H9 (cell line): Measurements from ENCODE around the gene CRABP1. TPM values are rescaled to one million over a fixed set of nuclear protein-coding genes. Genes with fewer than 3 reads are reported as not detected.

Experiments used
- DNase-seq: peaks from one replicate; pipeline ENCODE4 v3.0.0-alpha.2; 2017
- H2AFZ ChIP-seq: one replicate; pipeline ENCODE4 v1.6.1; 2013; ENCODE audit warnings: mild to moderate bottlenecking, low read length, control low read depth, moderate library complexity
- H2AK5ac ChIP-seq: 2 replicates; pipeline ENCODE4 v1.6.1; 2013; ENCODE audit warnings: low read length, control low read depth, mixed read lengths; ENCODE audit not compliant: insufficient read length
- H2BK120ac ChIP-seq: one replicate; pipeline ENCODE4 v1.6.1; 2013; ENCODE audit warnings: low read depth, mild to moderate bottlenecking, low read length, control low read depth, inconsistent platforms; ENCODE audit not compliant: poor library complexity, severe bottlenecking
- H2BK12ac ChIP-seq: 2 replicates; pipeline ENCODE4 v1.6.1; 2013; ENCODE audit warnings: low read length, control low read depth, mixed read lengths, low read depth; ENCODE audit not compliant: insufficient read length
- H2BK15ac ChIP-seq: 2 replicates; pipeline ENCODE4 v1.6.1; 2013; ENCODE audit warnings: low read depth, low read length, control low read depth
- H2BK20ac ChIP-seq: one replicate; pipeline ENCODE4 v1.6.1; 2013; ENCODE audit warnings: low read depth, mild to moderate bottlenecking, low read length, control low read depth, inconsistent platforms; ENCODE audit not compliant: poor library complexity, severe bottlenecking
- H2BK5ac ChIP-seq: 2 replicates; pipeline ENCODE4 v1.6.1; 2013; ENCODE audit warnings: low read length, control low read depth, mixed read lengths; ENCODE audit not compliant: insufficient read length
- H3K14ac ChIP-seq: 2 replicates; pipeline ENCODE4 v1.6.1; 2013; ENCODE audit warnings: low read length, control low read depth; ENCODE audit not compliant: insufficient read depth
- H3K18ac ChIP-seq: 2 replicates; pipeline ENCODE4 v1.6.1; 2013; ENCODE audit warnings: low read depth, mild to moderate bottlenecking, mixed read lengths, low read length, control low read depth; ENCODE audit not compliant: insufficient read length
- H3K23ac ChIP-seq: 2 replicates; pipeline ENCODE4 v1.6.1; 2013; ENCODE audit warnings: low read length, control low read depth, mixed read lengths, low read depth; ENCODE audit not compliant: insufficient read length
- H3K23me2 ChIP-seq: 2 replicates; pipeline ENCODE4 v1.6.1; 2013; ENCODE audit warnings: low read depth, mild to moderate bottlenecking, mixed read lengths, low read length, control low read depth; ENCODE audit not compliant: insufficient read length, poor library complexity, severe bottlenecking
- H3K27ac ChIP-seq: 2 replicates; pipeline ENCODE4 v1.5.1; 2013; ENCODE audit warnings: low read length, control low read depth, mixed read lengths, low read depth; ENCODE audit not compliant: insufficient read length
- H3K27me3 ChIP-seq: 2 replicates; pipeline ENCODE4 v1.6.1; 2013; ENCODE audit warnings: low read length, control low read depth, inconsistent platforms; ENCODE audit not compliant: insufficient read depth
- H3K4ac ChIP-seq: 2 replicates; pipeline ENCODE4 v1.6.1; 2013; ENCODE audit warnings: low read depth, mild to moderate bottlenecking, control low read depth, inconsistent platforms, low read length, moderate library complexity
- H3K4me1 ChIP-seq: 2 replicates; pipeline ENCODE4 v1.6.1; 2013; ENCODE audit warnings: low read length, control low read depth, inconsistent platforms; ENCODE audit not compliant: insufficient read depth
- H3K4me2 ChIP-seq: 2 replicates; pipeline ENCODE4 v1.6.1; 2013; ENCODE audit warnings: low read length, control low read depth, mixed read lengths; ENCODE audit not compliant: insufficient read length, insufficient read depth
- H3K56ac ChIP-seq: 2 replicates; pipeline ENCODE4 v1.6.1; 2013; ENCODE audit warnings: low read depth, mild to moderate bottlenecking, mixed read lengths, low read length, control low read depth; ENCODE audit not compliant: insufficient read length
- H3K79me1 ChIP-seq: 2 replicates; pipeline ENCODE4 v1.6.1; 2013; ENCODE audit warnings: low read depth, mild to moderate bottlenecking, moderate library complexity, low read length, control low read depth, inconsistent platforms; ENCODE audit not compliant: insufficient read depth, poor library complexity, severe bottlenecking
- H3K79me2 ChIP-seq: 2 replicates; pipeline ENCODE4 v1.6.1; 2013; ENCODE audit warnings: low read length, control low read depth, inconsistent platforms; ENCODE audit not compliant: insufficient read depth
- H3K9ac ChIP-seq: 2 replicates; pipeline ENCODE4 v1.6.1; 2013; ENCODE audit warnings: low read length, control low read depth, mixed read lengths; ENCODE audit not compliant: insufficient read length; ENCODE audit errors: extremely low read depth
- H3K9me3 ChIP-seq: one replicate; pipeline ENCODE4 v1.6.1; 2013; ENCODE audit warnings: low read depth, low read length, inconsistent platforms; ENCODE audit not compliant: control insufficient read depth
- H3T11ph ChIP-seq: one replicate; pipeline ENCODE4 v1.6.1; 2013; ENCODE audit warnings: mild to moderate bottlenecking, low read length, control low read depth, inconsistent platforms
- H4K20me1 ChIP-seq: one replicate; pipeline ENCODE4 v1.6.1; 2013; ENCODE audit not compliant: control insufficient read depth, insufficient read length, insufficient read depth
- H4K5ac ChIP-seq: 2 replicates; pipeline ENCODE4 v1.6.1; 2013; ENCODE audit warnings: low read depth, mild to moderate bottlenecking, mixed read lengths, low read length, control low read depth; ENCODE audit not compliant: insufficient read length
- H4K8ac ChIP-seq: replicated peaks from 2 replicates; pipeline ENCODE4 v1.6.1; 2013; ENCODE audit warnings: low read length, control low read depth, mixed read lengths, low read depth; ENCODE audit not compliant: insufficient read length
- H4K91ac ChIP-seq: 2 replicates; pipeline ENCODE4 v1.6.1; 2013; ENCODE audit warnings: low read depth, mild to moderate bottlenecking, moderate library complexity, mixed read lengths, low read length, control low read depth; ENCODE audit not compliant: insufficient read length
- H3K27ac Mint-ChIP-seq, 3 experiments: 2 replicates in 2 of 3; 3 replicates in 1 of 3; pipeline ENCODE4 v1.8.0; 2020 to 2021; ENCODE audit warnings: mixed read lengths in 3 of 3, mild to moderate bottlenecking in 1 of 3, moderate library complexity in 1 of 3
- H3K27me3 Mint-ChIP-seq: 2 replicates; pipeline ENCODE4 v1.8.0; 2021; ENCODE audit warnings: low read depth, mild to moderate bottlenecking, moderate library complexity, mixed read lengths
- H3K36me3 Mint-ChIP-seq, 3 experiments: 2 replicates in 2 of 3; 3 replicates in 1 of 3; pipeline ENCODE4 v1.8.0; 2020 to 2021; ENCODE audit warnings: low read depth in 3 of 3, mixed read lengths in 3 of 3; ENCODE audit not compliant: insufficient read depth in 1 of 3
- H3K4me1 Mint-ChIP-seq, 2 experiments: 2 replicates each; pipeline ENCODE4 v1.8.0; 2020; ENCODE audit warnings: mixed read lengths in 2 of 2
- H3K4me3 Mint-ChIP-seq, 2 experiments: 2 replicates in 1 of 2; 3 replicates in 1 of 2; pipeline ENCODE4 v1.8.0; 2020 to 2021; ENCODE audit warnings: mild to moderate bottlenecking in 2 of 2, mixed read lengths in 2 of 2, moderate library complexity in 1 of 2
- H3K9me3 Mint-ChIP-seq, 2 experiments: 2 replicates in 1 of 2; 3 replicates in 1 of 2; pipeline ENCODE4 v1.8.0; 2020; ENCODE audit warnings: mild to moderate bottlenecking in 2 of 2, mixed read lengths in 2 of 2, moderate library complexity in 1 of 2
- CTCF ChIP-seq: fragments of 200-600 bp; sonication (generic); conservative IDR thresholded peaks from 3 replicates; pipeline ENCODE4 v1.8.0; 2021; ENCODE audit warnings: antibody characterized with exemption, mild to moderate bottlenecking
- WGBS: extraction: QIAGEN DNeasy Blood & Tissue Kit; methylation state at CpG from one replicate; pipeline ENCODE4 v1.1.7; 2013; ENCODE audit warnings: missing lambda C conversion rate, low lambda C conversion rate, mixed read lengths; ENCODE audit not compliant: insufficient read length; ENCODE audit errors: extremely low coverage; 5-methylcytosine and 5-hydroxymethylcytosine counted together
- total RNA-seq: library from RNA; stranded (reverse); gene quantifications from 2 replicates; pipeline ENCODE4 v1.2.1, GENCODE V29; 2021

Gene CRABP1
- total RNA-seq, 1 experiment from 2014 or later = 93.1 TPM

GRCh38 chr15:78317145-78317836 lies 22.9 kb upstream of the CRABP1 start:
- Histone ChIP-seq H3T11ph (no peak overlapping the region), H3K4me2 (no peak overlapping the region), H3K79me2 (no peaks in the 10 kb centered on the region), H3K27me3 (no peaks in the 10 kb centered on the region), H3K9me3 (no peaks in the 10 kb centered on the region), H3K23ac (no peak overlapping the region), H2AK5ac (no peak overlapping the region), H3K9ac (no peak overlapping the region), H4K5ac (no peak overlapping the region), H3K4me1 (peaks cover 9% of the 10 kb centered on the region; the same call in 1 of the 2 replicates), H2BK15ac (0 out of 2 replicates have a peak overlapping the region, but pooled peaks have one; percentile 54), H2BK5ac (no peak overlapping the region), H3K18ac (peak overlapping the region; percentile 57), H3K4ac (no peak overlapping the region), H4K8ac (no peak overlapping the region), H3K27ac (no peak overlapping the region), H2BK20ac (no peak overlapping the region), H3K79me1 (no peaks in the 10 kb centered on the region), H4K20me1 (no peaks in the 10 kb centered on the region), H2AFZ (no peak overlapping the region), H3K56ac (no peak overlapping the region), H3K14ac (0 out of 2 replicates have a peak overlapping the region, but pooled peaks have one; percentile 41), H3K23me2 (no peaks in the 10 kb centered on the region), H2BK120ac (no peak overlapping the region), H2BK12ac (no peak overlapping the region), H4K91ac (no peak overlapping the region)
- no peaks in the 10 kb centered on the region for H3K36me3 Mint-ChIP-seq
- peaks cover 43 to 59% of the 10 kb centered on the region in 2 experiments for H3K4me1 Mint-ChIP-seq
- peak overlapping the region in 1 of 3 experiments; percentile 19; a peak in 2 of 7 replicates for H3K27ac Mint-ChIP-seq
- 0 out of 3 replicates have a peak, but pooled peaks have one; percentile 9 for TF ChIP-seq CTCF
- WGBS = no CpG with 5 or more reads among the region's 8 CpGs
- peak overlapping the region in 1 of 2 experiments; percentile 22; a peak in 2 of 5 replicates for H3K4me3 Mint-ChIP-seq
- peaks cover 2% of the 10 kb centered on the region; the same call in 1 of the 2 replicates for H3K27me3 Mint-ChIP-seq
- H3K9me3 Mint-ChIP-seq = no peaks in the 10 kb centered on the region; a peak in 1 of 5 replicates
- DNase-seq = no peak
